ENCODE data around the gene RETREG2. TPM values are rescaled to one million over a fixed set of nuclear protein-coding genes. Genes with fewer than 3 reads are reported as not detected.
A peak's percentile ranks its signal among the peaks of the same experiment; 100 is the strongest.

The RETREG2 gene
- total and polyA plus RNA-seq, 7 donors = 36.6 to 81.3 (median 43.5) TPM

GRCh38 chr2:219210196-219210885 lies 32.3 kb downstream of the RETREG2 start:
- Histone ChIP-seq H3K4me3 (no peak overlapping the region), H3K4me1 (peaks cover 0 to 22% (median 19%) of the 10 kb centered on the region in 4 donors), H3K36me3 (peaks cover 9 to 63% (median 41%) of the 10 kb centered on the region in 4 donors), H3K27me3 (no peaks in the 10 kb centered on the region), H3K27ac (no peak overlapping the region), H3K9me3 (no peaks in the 10 kb centered on the region)
- 95 to 96% methylated on average over 24 of the region's 24 CpGs for WGBS, 2 donors
- DNase-seq = peak; percentile 60
- TF ChIP-seq POLR2A (IDR thresholded peaks at IDR 0.05) (no peak), CTCF (IDR thresholded peaks at IDR 0.05) (no peak), EP300 (IDR thresholded peaks at IDR 0.05) (no peak), POLR2AphosphoS5 (IDR thresholded peaks at IDR 0.05) (no peak)
- intact Hi-C loops (cut with DNase I) = no loop called here

- no peak for DNase-seq
- no peak overlapping the region for H3K27ac ChIP-seq
- intact Hi-C loops (cut with DNase I) = no loop called here
- peaks cover 0 to 20% (median 18%) of the 10 kb centered on the region in 4 donors for H3K4me1 ChIP-seq
- 90 to 93% methylated on average over 9 of the region's 9 CpGs for WGBS, 2 donors
- no peaks in the 10 kb centered on the region for H3K9me3 ChIP-seq
- peaks cover 9 to 63% (median 44%) of the 10 kb centered on the region in 4 donors for H3K36me3 ChIP-seq
- TF ChIP-seq POLR2AphosphoS5 (IDR thresholded peaks at IDR 0.05) (no peak), EP300 (IDR thresholded peaks at IDR 0.05) (no peak), POLR2A (IDR thresholded peaks at IDR 0.05) (no peak), CTCF (IDR thresholded peaks at IDR 0.05) (no peak)
- H3K4me3 ChIP-seq = no peak overlapping the region
- H3K27me3 ChIP-seq = no peaks in the 10 kb centered on the region
Measured at GRCh38 chr2:219210886-219211362, 32.8 kb downstream of the RETREG2 start.

- peaks cover 9 to 59% (median 45%) of the 10 kb centered on the region in 4 donors for H3K36me3 ChIP-seq
- no peaks in the 10 kb centered on the region for H3K9me3 ChIP-seq
- H3K4me3 ChIP-seq = no peak overlapping the region
- intact Hi-C loops (cut with DNase I) = no loop called here
- no peak for TF ChIP-seq CTCF (IDR thresholded peaks at IDR 0.05)
- no peak for TF ChIP-seq POLR2AphosphoS5 (IDR thresholded peaks at IDR 0.05)
- DNase-seq = no peak
- H3K27ac ChIP-seq = no peak overlapping the region
- WGBS, 2 donors = 93% methylated on average over 8 of the region's 8 CpGs
- H3K27me3 ChIP-seq = no peaks in the 10 kb centered on the region
- H3K4me1 ChIP-seq = peaks cover 0 to 24% (median 16%) of the 10 kb centered on the region in 4 donors
Measured at GRCh38 chr2:219213026-219213415, 34.9 kb downstream of the RETREG2 start.

GRCh38 chr2:219213486-219214071 lies 35.5 kb downstream of the RETREG2 start:
- peaks cover 0 to 24% (median 17%) of the 10 kb centered on the region in 4 donors for H3K4me1 ChIP-seq
- 97% methylated on average over 10 of the region's 10 CpGs for WGBS, 2 donors
- no peak for TF ChIP-seq POLR2AphosphoS5 (IDR thresholded peaks at IDR 0.05)
- TF ChIP-seq EP300 (IDR thresholded peaks at IDR 0.05) = no peak
- no peak for TF ChIP-seq POLR2A (IDR thresholded peaks at IDR 0.05)
- no peak for TF ChIP-seq CTCF (IDR thresholded peaks at IDR 0.05)
- peaks cover 9 to 54% (median 44%) of the 10 kb centered on the region in 4 donors for H3K36me3 ChIP-seq
- H3K27ac ChIP-seq = no peak overlapping the region
- no peak overlapping the region for H3K4me3 ChIP-seq
- peak; percentile 50 for DNase-seq
- intact Hi-C loops (cut with DNase I) = no loop called here
- H3K9me3 ChIP-seq = no peaks in the 10 kb centered on the region
- no peaks in the 10 kb centered on the region for H3K27me3 ChIP-seq
